GM12892 (cell line): ENCODE data around the gene PHACTR3.

Experiments used
- POLR2A ChIP-seq: IDR thresholded peaks from 2 replicates; pipeline ENCODE4 v1.6.1; 2011; ENCODE audit warnings: low read depth, low read length, control low read depth
- POLR2AphosphoS5 ChIP-seq: IDR thresholded peaks from 2 replicates; pipeline ENCODE4 v1.6.1; 2011; ENCODE audit warnings: low read depth, low read length, control low read depth
- TAF1 ChIP-seq: IDR thresholded peaks from 2 replicates; pipeline ENCODE4 v1.6.1; 2011; ENCODE audit warnings: low read depth, mild to moderate bottlenecking, control low read depth, low read length, borderline replicate concordance

- TF ChIP-seq POLR2A, result no peak
- TF ChIP-seq POLR2AphosphoS5, result no peak
- no peak for TF ChIP-seq TAF1
These were observed 56.8 kb downstream of the PHACTR3 start for GRCh38 chr20:59661153-59661552.
